NOMO-1 treated with dmso at 0.1 percent for 144 hours (cell line): Measurements from ENCODE around the gene CD82.

Experiments used
- DNase-seq: peaks from one replicate; lab custom pipeline; 2025; ENCODE audit not compliant: unreplicated experiment; lab: John Stamatoyannopoulos, UW

The CD82 gene

GRCh38 chr11:44597358-44598012 is 32.0 kb downstream of the CD82 start:
- no peak for DNase-seq

DNA sequence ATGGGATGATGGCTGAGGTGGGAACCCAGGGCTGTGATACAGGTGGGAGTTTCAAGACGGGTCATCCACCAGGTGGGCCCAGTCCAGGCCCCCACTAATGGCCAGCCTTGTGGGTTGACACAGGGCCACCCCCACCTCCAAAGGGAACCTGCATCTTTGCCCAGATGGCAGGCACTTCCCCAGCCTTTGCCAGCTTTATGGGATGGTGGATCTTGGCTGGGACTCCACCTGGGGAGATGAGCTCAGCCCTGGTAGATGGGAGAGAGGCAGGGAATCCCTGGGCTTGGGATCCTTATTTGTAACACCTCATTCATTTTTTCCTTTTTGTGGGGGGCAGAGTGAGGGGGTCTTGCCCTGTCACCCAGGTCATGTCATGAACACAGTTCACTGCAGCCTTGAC is 33.4 kb downstream of the CD82 start:
- no peak for DNase-seq

DNA sequence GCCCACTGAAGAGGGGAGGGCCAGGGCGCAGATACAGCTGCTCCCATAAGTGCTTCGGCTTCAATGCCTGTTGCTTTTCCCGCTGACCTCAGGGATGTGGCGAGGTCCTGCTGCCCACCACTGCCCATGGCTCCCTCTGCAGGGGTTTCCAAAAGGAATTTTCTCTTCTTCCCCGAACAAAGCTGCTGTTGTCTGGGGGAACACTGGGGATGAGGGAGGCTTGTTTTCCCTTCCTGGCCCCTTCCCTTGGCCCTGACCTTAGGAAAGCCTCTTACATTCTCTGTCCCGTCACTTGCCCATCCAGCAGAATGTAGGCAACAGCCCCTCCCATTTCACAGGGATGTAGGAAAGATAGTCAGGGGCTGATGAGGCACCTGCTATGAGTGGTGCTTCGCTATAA is 34.8 kb downstream of the CD82 start:
- no peak for DNase-seq

DNA sequence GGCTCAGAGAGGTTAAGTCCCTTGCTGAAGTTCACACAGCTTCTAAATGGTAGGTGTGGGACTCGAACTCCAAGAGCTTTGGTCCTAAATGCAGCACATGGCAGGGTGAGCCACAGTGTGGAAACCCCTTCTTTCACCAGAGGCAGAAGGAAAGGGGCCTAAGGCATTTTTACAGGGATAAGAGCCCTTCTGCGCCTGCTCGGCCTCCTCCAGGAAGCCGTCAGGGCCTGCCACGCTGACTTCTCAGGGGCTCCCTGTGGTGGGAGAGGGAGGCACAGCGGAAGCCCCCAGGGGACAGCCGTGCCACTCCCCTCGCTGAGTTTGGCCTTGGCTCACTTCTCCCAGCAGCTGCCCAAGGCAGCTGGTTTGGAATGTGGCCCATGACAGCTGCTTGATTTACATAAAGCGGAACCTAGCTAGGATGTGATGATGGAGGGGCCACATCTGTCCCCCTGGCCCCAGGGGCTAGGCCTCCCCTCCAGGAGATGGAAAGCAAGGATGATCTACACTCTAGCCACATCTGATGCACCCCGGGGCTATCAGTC is 35.4 kb downstream of the CD82 start:
- DNase-seq = no peak

DNA sequence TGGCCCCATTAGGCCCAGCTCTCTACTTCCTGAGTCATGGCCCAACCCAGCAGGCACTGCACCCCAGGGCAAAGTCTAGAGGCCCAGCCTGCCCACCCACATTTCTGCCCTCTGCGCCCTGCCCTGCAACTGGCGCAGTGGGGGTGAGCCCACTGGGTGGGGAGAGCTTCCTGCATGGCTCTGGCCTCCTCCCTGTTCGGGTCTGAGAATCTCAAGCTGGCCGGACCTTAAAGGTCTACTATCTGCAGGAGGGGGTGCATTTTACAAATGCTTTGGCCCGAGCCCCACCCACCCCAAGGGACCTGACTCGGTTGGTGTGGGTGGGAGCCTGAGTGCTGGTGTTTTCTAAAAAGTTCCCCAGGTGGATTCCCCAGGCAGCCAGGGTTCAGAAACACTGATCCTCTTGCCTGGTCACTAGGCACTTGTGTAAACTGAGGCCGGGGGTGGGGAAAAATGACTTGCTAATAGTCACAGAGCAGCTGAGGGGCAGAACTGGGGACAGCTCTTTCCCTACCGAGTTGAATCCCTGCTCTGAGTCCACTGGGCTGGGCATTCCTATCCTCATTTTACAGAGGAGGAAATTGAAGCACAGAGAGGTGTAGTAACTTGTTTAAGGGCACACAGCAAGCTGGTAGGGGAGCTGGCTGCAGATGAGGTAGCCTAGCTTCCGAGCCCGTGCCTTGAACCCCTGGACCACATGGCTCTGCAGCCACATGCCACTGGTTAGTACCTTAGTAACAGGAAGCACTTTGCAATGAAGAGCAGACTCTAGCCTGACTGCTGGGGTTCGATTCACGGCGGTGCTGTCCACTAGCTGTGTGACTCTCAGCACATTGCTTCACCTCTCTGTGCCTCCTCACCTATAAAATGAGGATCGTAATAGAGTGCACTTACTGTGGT is 36.3 kb downstream of the CD82 start:
- no peak for DNase-seq

GRCh38 chr11:44602891-44603310 is 37.4 kb downstream of the CD82 start:
- DNase-seq = no peak

DNA sequence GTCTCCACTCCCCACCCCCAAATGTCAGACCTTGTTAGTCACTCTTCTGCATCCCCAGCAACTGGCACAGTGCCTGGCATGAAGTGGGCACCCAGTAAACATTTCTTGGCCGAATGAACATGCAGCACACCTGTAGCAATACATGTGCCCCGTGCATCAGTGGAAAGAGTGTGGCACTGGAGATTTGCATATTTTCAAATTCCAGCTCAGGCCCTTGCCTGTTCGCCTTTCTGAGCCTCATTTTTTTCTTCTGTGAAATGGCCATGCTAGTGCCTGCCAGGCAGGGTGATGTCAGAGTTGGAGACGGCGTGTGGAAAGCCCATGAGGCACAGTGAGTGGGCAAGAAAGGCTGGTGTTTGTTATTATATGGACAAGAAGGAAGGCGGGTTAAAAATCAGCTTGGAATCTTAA is 38.7 kb downstream of the CD82 start:
- no peak for DNase-seq

GRCh38 chr11:44605068-44605708 is 39.7 kb downstream of the CD82 start:
- no peak for DNase-seq

DNA sequence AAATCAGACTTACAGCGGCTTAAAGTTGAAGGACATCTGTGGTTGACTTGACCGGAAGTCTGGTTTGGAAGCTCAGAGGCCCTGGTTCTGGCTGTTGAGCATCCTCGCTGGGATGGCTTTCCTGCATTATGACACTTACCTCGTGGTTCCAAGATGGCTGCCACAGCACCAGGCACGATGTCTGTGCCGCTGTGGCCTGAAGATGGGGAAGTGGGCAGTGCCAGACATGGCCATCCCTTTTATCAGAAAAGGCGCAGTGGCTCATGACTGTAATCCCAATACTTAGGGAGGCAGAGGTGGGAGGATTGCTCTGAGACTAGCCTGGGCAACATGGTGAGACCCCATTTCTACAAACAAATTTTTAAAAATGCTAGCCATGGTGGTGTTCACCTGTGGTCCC is 40.5 kb downstream of the CD82 start:
- DNase-seq = no peak

GRCh38 chr11:44606472-44606871 is 41.0 kb downstream of the CD82 start:
- DNase-seq = no peak

DNA sequence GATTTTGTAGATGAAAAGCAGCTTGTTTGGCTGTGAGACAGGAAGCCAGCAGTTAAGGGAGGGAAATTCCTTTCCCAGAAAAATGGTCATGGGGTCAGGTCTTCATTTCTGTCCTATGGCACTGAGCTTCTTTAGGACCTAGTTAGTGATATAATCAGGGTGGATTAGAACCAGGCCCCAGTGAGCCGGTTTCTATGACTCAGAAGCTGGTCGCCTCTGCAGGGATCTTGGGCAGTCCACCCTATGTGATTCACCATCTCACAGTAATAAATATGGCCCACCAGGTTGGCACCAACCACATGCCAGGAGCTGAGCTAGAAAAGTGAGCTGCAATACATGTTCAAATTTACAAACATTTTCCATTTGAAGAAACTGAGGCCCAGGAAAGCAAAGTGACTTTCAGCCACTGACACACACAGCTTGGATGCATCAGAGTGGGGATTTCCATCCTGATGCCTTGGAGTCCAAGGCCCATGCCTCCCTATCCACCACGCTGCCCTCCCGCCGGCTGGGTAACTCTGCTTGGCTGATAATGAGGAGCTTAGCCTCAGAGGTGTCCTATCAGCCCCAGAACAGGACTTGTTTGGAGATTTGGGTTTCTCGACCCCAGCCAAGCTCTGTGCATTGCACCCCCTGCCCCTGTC is 42.0 kb downstream of the CD82 start:
- DNase-seq = no peak

DNA sequence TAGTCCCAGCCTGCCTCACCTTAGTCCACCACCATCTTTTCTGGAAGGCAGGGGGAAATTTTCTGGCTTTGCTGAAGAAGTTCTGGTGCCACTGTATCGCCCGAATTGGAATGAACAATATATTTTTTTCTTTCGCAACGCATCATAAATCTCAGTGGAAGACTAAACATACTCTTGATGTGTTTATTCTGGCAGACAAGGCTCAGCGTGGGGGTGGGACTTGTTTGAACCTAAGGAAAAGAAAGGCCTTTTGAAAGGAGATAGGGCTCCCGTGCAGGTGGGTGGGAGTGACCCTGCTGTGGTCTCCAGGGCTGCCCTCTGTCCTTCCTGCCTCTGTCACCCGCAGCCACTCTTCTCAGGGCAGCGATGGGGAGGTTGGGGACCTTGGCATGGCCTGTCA is 42.5 kb downstream of the CD82 start:
- no peak for DNase-seq

DNA sequence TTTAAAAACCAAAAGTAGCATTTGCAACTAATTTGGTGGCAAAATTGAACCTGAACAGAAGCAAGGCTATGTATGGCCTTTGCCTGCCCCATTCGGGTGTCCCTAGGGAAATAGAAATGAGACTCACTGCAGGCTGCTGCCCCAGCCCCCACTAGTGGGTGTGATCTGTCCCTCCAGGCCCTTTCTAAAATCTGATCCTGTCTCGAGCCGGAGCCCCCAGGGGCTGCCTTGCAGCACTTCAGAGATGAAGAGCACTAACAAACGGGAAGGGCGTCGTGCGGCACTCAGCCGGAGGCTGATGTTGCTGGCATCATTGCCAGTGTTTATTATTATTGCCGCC is 43.2 kb downstream of the CD82 start:
- DNase-seq = no peak

DNA sequence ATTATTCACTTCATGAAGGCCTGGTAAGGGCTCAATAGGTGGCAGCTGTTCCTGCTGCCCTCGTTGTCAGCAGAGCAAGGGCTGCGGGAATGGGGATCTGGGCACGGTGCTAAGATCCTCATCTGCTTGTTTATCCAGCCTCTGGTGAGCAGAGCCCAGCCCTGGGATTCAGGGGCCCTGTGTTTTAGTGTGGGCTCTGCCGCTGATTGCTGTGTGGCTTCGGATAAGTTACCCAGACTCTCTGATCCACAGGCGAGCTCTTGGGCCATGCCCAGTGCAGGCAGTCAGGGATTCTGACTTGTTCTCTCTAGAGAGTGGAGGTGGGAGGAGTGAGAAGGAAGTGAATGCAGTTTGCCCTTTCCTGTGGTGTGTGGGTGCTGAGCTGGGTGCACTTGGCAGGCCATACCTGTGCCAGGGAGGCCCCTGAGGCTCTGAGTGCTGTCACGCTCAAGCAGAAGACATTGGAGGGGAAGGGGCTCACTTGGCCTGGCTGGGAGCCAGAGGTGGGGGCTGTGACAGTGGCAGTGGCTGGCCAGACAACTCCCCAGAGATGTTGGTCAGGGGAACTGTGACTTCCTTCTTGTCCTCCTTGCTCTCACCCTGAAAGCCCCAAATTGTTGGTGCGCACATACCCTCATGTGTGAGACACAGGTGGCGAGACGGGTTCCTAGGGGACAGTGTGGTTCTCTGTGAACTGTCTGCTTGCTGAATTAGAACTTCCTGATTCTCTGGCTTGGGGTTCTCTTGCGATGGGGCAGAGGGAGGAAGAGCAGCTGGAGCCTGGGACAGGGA is 43.7 kb downstream of the CD82 start:
- no peak for DNase-seq

DNA sequence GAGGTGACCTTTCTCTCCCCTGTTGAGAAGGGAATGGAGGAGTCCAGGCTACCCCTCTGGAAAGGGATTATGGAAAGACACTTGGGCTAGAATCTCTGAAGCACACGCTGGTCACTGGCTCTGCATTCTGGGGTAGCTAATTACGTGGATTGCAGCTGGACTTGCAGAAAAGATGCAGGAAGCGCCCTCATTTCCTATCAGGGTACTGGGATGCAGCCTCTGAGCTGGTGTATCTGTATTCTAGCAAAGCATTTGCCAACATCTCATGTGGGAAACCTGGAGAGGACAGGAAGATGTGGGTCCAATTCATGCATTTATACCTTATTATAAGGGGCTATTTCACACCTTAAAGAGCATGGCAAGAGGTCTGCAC is 44.3 kb downstream of the CD82 start:
- DNase-seq = no peak

DNA sequence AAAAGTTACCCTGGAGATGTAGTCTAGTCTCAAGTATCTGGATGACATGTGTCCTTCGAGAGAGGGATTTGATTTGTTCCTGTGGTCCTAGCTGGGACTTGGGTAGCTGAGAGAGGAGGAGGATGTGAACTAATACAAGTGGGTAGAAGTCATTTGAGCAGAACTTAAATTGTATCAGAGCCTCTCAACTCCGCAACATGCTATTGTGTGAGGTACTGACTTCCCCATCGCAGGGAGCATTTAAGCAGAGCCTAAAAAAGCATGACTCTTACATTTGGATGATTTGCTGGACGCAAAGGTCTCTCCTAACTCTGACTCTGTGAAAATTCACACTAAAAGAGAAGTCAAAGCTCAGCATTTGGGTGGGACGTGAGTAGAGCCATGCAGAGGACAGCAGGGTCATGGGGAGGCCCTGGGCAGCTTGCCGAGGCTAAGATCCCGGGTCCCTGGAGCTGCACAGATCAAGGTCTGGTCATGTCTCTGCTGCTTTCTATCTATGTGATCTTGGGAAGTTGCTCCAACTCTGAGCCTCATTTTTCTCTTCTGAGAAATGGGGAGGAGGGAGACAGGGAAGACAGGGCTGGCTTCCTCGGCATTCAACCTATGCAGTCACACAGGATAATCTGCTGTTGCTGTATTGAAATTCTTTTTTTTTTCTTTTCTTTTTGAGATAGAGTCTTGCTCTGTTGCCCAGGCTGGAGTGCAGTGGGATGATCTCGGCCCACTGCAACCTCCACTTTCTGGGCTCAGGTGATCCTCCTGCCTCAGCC is 44.9 kb downstream of the CD82 start:
- DNase-seq = no peak

- DNase-seq = no peak
Measured at GRCh38 chr11:44611088-44611487, 45.6 kb downstream of the CD82 start.

DNA sequence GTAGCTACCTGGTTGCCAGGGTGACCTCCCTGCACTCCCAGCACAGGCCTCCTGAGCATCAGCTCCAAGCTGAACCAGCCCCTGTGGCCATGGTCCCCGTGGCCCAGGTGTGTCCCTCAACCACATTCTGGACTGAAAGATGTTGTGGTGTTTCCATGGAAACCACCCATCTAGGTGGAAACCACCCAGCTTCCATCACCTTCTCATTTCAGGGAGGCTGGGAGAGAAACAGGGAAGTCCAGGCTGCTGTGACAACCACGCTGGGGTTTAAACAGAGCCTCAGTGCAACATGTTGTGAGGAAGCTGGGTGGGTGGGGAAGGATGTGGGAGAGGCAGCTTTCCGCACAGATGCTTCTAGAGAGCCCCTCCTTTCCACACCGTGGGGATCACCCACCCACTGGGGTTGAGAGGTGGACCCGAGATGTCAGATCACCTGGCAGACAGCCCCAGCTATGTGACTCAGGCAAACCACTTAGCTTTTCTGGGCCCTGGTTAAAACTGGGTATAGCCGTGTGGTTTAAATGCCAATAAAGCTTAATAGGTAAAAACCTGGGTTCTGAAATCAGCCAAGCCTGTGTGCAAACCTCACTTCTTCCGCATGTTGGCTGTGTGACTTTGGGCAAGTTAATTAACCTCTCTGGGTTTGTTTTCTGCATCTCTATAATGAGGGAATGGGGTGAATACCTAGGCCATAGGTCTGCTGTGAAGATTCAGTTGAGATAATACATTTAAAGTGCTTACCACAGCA is 46.4 kb downstream of the CD82 start:
- DNase-seq = no peak

DNA sequence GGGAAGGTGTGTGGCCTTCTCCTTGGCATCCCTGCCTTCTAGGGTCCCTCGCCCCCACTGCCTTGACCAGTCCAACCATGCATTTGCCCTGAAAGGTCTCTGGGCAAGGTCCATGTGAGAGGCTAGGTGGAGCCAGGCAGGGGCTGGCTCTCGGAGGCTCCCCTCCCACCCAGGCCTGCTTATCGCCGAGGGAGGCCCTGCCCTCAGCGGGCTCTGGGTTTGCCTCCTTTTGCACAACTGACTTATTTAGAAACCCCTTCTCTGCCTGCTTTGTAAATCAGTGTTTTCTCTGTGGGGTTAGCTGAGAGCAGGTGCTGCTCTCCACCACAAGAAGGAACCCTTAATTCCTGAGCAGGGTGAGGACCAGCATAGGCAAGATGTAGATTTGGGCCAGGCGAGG is 47.7 kb downstream of the CD82 start:
- DNase-seq = no peak
